Measurements from ENCODE around the gene CD247. TPM values are rescaled to one million over a fixed set of nuclear protein-coding genes. Genes with fewer than 3 reads are reported as not detected.

CD247 gene
- total RNA-seq, 1 experiment from 2014 or later: 0.97 TPM

DNA sequence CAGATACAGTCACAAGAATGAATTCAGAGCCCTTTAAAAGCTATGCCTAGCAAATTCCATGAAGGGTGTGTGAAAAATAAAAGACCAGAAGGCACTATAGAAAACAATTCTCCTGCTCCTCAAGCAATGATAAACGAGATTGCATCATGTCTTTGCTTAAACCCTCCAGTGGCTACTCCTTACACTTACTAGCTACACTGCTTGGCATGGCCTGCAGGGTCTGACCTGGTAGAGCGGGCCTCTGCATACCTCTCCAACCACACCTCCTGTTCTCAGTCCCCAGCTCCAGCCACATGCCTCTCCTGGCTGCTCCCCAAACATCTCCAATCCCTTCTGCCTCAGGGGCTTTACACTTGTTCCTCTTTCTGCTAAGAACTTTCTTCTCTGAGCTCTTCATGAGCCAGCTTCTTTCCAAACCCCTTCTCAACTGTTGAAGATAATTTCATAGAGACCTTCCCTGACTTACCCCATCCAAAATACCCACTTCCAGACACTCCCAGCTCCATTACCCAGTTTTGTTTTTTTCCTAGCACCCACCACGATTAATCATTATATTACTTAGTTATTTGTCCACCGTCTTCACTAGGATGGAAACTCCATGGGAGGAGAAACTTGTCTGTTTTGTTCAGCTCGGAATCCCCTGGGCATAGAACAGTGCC lies 46.4 kb upstream of the CD247 start:
- H3K9me3 Mint-ChIP-seq (ENCODE audit: low read depth, unreplicated experiment): no peaks in the 10 kb centered on the region
- no peak overlapping the region for H3K4me3 Mint-ChIP-seq (ENCODE audit: low read depth, unreplicated experiment)
- CTCF ChIA-PET: interaction anchor here (0.6 to 2.5 kb wide), 5 partner anchors 8 to 213 kb away, joined by 3 to 12 read pairs (median 5); partner anchors contain the start of gene CREG1
- no TSS peak for BruUV-seq (replicated peaks)
- no peaks in the 10 kb centered on the region for H3K27me3 Mint-ChIP-seq (ENCODE audit: unreplicated experiment)
- peaks cover 22% of the 10 kb centered on the region for H3K4me1 Mint-ChIP-seq (ENCODE audit: low read depth, unreplicated experiment)
- DNase-seq: peak; percentile 41
- peak overlapping the region; percentile 15 for H3K27ac Mint-ChIP-seq (ENCODE audit: unreplicated experiment)
- TF ChIP-seq CTCF (IDR thresholded peaks at IDR 0.05; ENCODE audit: unreplicated experiment): no peak
- intact Hi-C loops (cut with micrococcal nuclease; ENCODE audit: unreplicated experiment): no loop called here
- no peaks in the 10 kb centered on the region for H3K36me3 Mint-ChIP-seq (ENCODE audit: insufficient read depth, unreplicated experiment)

DNA sequence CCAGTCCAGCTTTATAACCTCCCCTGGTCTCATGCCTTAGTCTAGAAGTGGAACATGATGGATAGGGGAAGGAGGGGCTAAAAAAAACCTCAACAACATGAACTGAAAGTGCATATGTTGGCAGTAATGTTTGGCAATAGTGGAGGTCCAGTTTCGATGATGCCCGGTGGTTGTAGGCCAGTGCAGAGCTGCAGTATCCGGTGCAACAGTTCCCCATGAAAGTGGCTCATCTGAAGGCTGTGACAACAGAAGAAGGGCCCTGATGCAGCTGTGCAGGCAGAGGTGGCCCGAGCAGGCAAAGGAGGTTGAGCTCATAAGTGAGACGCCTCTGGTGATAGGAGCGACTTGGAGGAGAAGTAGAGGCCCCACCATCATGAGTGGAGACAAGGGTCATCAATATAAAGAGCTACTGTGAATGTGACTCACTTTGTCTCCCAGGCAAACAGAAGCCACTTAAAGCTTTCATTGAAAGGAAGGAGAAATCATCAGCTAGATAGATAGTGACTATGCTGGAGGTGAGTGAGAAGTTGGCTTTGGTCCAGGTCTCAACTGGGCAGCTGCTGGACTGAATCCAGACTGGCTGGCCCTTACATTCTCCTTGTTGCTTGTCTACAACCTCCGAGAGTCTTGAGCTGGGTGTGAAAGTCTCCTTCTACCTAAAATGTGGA lies 45.4 kb upstream of the CD247 start:
- TF ChIP-seq CTCF (IDR thresholded peaks at IDR 0.05; ENCODE audit: unreplicated experiment): no peak
- Mint-ChIP-seq H3K4me1 (ENCODE audit: low read depth, unreplicated experiment) (peaks cover 22% of the 10 kb centered on the region), H3K36me3 (ENCODE audit: insufficient read depth, unreplicated experiment) (no peaks in the 10 kb centered on the region), H3K4me3 (ENCODE audit: low read depth, unreplicated experiment) (no peak overlapping the region), H3K9me3 (ENCODE audit: low read depth, unreplicated experiment) (no peaks in the 10 kb centered on the region), H3K27ac (ENCODE audit: unreplicated experiment) (peak overlapping the region; percentile 14), H3K27me3 (ENCODE audit: unreplicated experiment) (no peaks in the 10 kb centered on the region)
- intact Hi-C loops (cut with micrococcal nuclease; ENCODE audit: unreplicated experiment): no loop called here
- peak; percentile 37 for DNase-seq
- CTCF ChIA-PET: interaction anchor here (1.6 to 2.5 kb wide), 2 partner anchors 10 to 16 kb away, joined by 5 to 12 read pairs; partner anchors contain the start of gene CREG1
- BruUV-seq (replicated peaks): no TSS peak

DNA sequence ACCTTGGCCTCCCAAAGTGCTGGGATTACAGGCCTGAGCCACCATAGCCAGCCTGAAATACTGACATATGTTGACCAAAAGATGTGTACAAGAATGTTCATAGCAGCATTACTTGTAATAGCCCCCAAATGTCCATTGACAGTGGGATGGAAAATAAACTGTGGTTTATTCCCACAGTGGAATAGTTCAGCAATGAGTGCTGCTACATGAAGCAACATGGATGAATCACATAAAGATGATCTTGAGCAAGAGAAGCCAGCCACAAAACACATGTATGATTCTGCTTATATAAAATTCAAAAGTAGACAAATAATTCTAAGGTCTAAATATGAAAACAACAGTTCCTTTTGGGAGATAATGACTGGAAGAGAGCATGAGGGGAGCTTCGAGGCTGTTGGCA lies 44.4 kb upstream of the CD247 start:
- Mint-ChIP-seq H3K4me3 (ENCODE audit: low read depth, unreplicated experiment) (no peak overlapping the region), H3K27me3 (ENCODE audit: unreplicated experiment) (no peaks in the 10 kb centered on the region), H3K36me3 (ENCODE audit: insufficient read depth, unreplicated experiment) (no peaks in the 10 kb centered on the region), H3K4me1 (ENCODE audit: low read depth, unreplicated experiment) (peaks cover 22% of the 10 kb centered on the region), H3K27ac (ENCODE audit: unreplicated experiment) (no peak overlapping the region), H3K9me3 (ENCODE audit: low read depth, unreplicated experiment) (no peaks in the 10 kb centered on the region)
- CTCF ChIA-PET: no interaction called here
- BruUV-seq (replicated peaks): no TSS peak
- DNase-seq: no peak
- intact Hi-C loops (cut with micrococcal nuclease; ENCODE audit: unreplicated experiment): no loop called here
- no peak for TF ChIP-seq CTCF (IDR thresholded peaks at IDR 0.05; ENCODE audit: unreplicated experiment)

DNA sequence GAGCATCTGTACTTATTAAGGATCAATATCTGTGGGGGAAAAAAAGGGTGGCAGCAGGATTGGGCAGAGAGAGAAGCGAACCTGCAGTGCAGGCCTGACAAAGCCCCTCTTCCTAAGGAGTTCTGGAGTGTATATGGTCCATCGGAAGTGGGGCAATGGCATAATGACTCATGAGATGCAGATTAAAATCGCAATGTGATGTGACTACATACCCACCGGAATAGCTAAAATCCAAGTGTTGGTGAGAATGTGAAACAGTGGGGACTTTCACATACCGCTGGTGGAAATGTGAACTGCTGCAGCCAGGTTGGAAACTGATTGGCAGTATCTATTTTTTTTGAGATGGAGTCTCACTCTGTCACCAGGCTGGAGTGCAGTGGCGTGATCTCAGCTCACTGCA lies 43.4 kb upstream of the CD247 start:
- intact Hi-C loops (cut with micrococcal nuclease; ENCODE audit: unreplicated experiment): no loop called here
- Mint-ChIP-seq H3K36me3 (ENCODE audit: insufficient read depth, unreplicated experiment) (no peaks in the 10 kb centered on the region), H3K27ac (ENCODE audit: unreplicated experiment) (no peak overlapping the region), H3K4me1 (ENCODE audit: low read depth, unreplicated experiment) (peaks cover 22% of the 10 kb centered on the region), H3K4me3 (ENCODE audit: low read depth, unreplicated experiment) (no peak overlapping the region), H3K9me3 (ENCODE audit: low read depth, unreplicated experiment) (no peaks in the 10 kb centered on the region), H3K27me3 (ENCODE audit: unreplicated experiment) (no peaks in the 10 kb centered on the region)
- TF ChIP-seq CTCF (IDR thresholded peaks at IDR 0.05; ENCODE audit: unreplicated experiment): no peak
- no TSS peak for BruUV-seq (replicated peaks)
- CTCF ChIA-PET: no interaction called here
- DNase-seq: no peak
